ENCODE data around the gene AIG1. TPM values are rescaled to one million over a fixed set of nuclear protein-coding genes. Genes with fewer than 3 reads are reported as not detected.

The AIG1 gene
- total and polyA plus RNA-seq, 2 of the 4 experiments (the other 2 are of a cell fraction) = 21.3 to 27.1 TPM

- no peak overlapping the region for H2BK120ac ChIP-seq (ENCODE audit: low read depth, low read length)
- no peaks in the 10 kb centered on the region for H3K9me1 ChIP-seq (ENCODE audit: insufficient read depth, low read length)
- in situ Hi-C loops (cut with MboI; ENCODE audit: low sequenced_read_pairs) = no loop called here
- no peak overlapping the region for H3K14ac ChIP-seq (replicated peaks; ENCODE audit: low read depth, low read length)
- no TSS peak for BruUV-seq (replicated peaks)
- no peak overlapping the region for H3K18ac ChIP-seq (ENCODE audit: low read depth, low read length)
- no peaks in the 10 kb centered on the region for H3K79me1 ChIP-seq (ENCODE audit: low read depth in 1 of 2, low read length in 2 of 2)
- no peak overlapping the region for H2AFZ ChIP-seq (replicated peaks; ENCODE audit: low read length, poor library complexity)
- no peak overlapping the region for H2AK5ac ChIP-seq (ENCODE audit: low read depth, low read length)
- no peaks in the 10 kb centered on the region for H3K36me3 ChIP-seq (ENCODE audit: control insufficient read depth, insufficient read depth, low read length)
- H2BK15ac ChIP-seq (ENCODE audit: low read depth, low read length) = no peak overlapping the region
- H3K9ac ChIP-seq (ENCODE audit: low read depth, low read length) = no peak overlapping the region
- H4K91ac ChIP-seq (ENCODE audit: insufficient read depth, low read depth, low read length) = no peak overlapping the region
- H4K5ac ChIP-seq (ENCODE audit: low read depth, low read length) = no peak overlapping the region
- no peak overlapping the region for H2BK20ac ChIP-seq (ENCODE audit: low read depth, low read length)
- intact Hi-C loops (cut with micrococcal nuclease) = no loop called here
- no peak overlapping the region for H2BK5ac ChIP-seq (ENCODE audit: low read depth, low read length, poor library complexity, severe bottlenecking)
- ATAC-seq (ENCODE audit: low read depth) = no peak
- no peak overlapping the region for H2AK9ac ChIP-seq (replicated peaks; ENCODE audit: low read depth, low read length, poor library complexity)
- CTCF ChIA-PET = interaction anchor here (1.5 kb wide), 1 partner anchor 9 kb away, joined by 3 read pairs; no protein-coding TSS in a partner anchor
- no peak overlapping the region for H3K27ac ChIP-seq (ENCODE audit: insufficient read depth, low read length)
- no peaks in the 10 kb centered on the region for H4K20me1 ChIP-seq (ENCODE audit: insufficient read depth, low read length)
- H3K9me3 ChIP-seq (ENCODE audit: control insufficient read depth, insufficient read depth, low read length) = no peaks in the 10 kb centered on the region
- peaks cover 9% of the 10 kb centered on the region for H3K27me3 ChIP-seq (ENCODE audit: control insufficient read depth, insufficient read depth, low read length)
- H3K4me2 ChIP-seq (ENCODE audit: low read depth, low read length) = no peak overlapping the region
- POLR2A ChIA-PET (ENCODE audit: unreplicated experiment) = no interaction called here
- H3K23ac ChIP-seq (ENCODE audit: low read depth, low read length) = no peak overlapping the region
- TF ChIP-seq CEBPB (IDR thresholded peaks at IDR 0.05; ENCODE audit: low read depth, low read length) (no peak), BHLHE40 (IDR thresholded peaks at IDR 0.05; ENCODE audit: low read depth, low read length) (no peak), MAZ (IDR thresholded peaks at IDR 0.05; ENCODE audit: borderline replicate concordance, low read depth, low read length) (no peak)
- no peak overlapping the region for H4K8ac ChIP-seq (ENCODE audit: low read depth in 2 of 2, low read length in 2 of 2)
- WGBS, 2 experiments (ENCODE audit: extremely low coverage in 2 of 2, insufficient read length in 1 of 2) = no CpG with 5 or more reads among the region's 3 CpGs
- H3K4me3 ChIP-seq (ENCODE audit: insufficient read depth, low read depth, low read length) = no peak overlapping the region
- H3K4ac ChIP-seq (ENCODE audit: low read depth, low read length) = no peak overlapping the region
- H3K56ac ChIP-seq (ENCODE audit: extremely low read depth, insufficient read depth, low read length) = no peak overlapping the region
- dilution Hi-C loops (cut with HindIII; ENCODE audit: low sequenced_read_pairs, unreplicated experiment) = no loop called here
- H3K4me1 ChIP-seq (ENCODE audit: control insufficient read depth, insufficient read depth, low read length) = no peaks in the 10 kb centered on the region
- DNase-seq = no peak
Observed at GRCh38 chr6:143376375-143376774, 315.7 kb downstream of the AIG1 start.
